AG04450 (cell line): ENCODE measurements around the gene GPC6. TPM values are rescaled to one million over a fixed set of nuclear protein-coding genes. Genes with fewer than 3 reads are reported as not detected.

Experiments used
- CTCF ChIA-PET: fragments of 300-600, 350-600 bp; formaldehyde crosslinking; extraction: SDS; loops from one replicate; lab custom pipeline; 2022; ENCODE audit warnings: antibody characterized with exemption, inconsistent platforms; lab: Charles Lee
- POLR2A ChIA-PET: fragments of 350-600 bp; formaldehyde crosslinking; extraction: SDS; loops from one replicate; lab custom pipeline; 2021; ENCODE audit warnings: antibody characterized with exemption, inconsistent platforms; lab: Yijun Ruan, JAX
- DNase-seq: peaks from one replicate; pipeline ENCODE4 v3.0.0-alpha.2; 2011; ENCODE audit warnings: low read depth, low spot score
- H3K27ac ChIP-seq: one replicate; pipeline ENCODE4 v1.5.1; 2012; ENCODE audit warnings: low read depth, low read length, control low read depth
- H3K27me3 ChIP-seq: one replicate; pipeline ENCODE4 v1.6.0; 2012; ENCODE audit warnings: low read length; ENCODE audit not compliant: control insufficient read depth, insufficient read depth
- H3K4me3 ChIP-seq: 2 replicates; pipeline ENCODE4 v1.5.1; 2011; ENCODE audit warnings: mild to moderate bottlenecking, low read depth, low read length, control low read depth
- H3K9me3 ChIP-seq: 2 replicates; pipeline ENCODE4 v1.5.1; 2012; ENCODE audit warnings: low read length; ENCODE audit not compliant: control insufficient read depth, insufficient read depth
- CTCF ChIP-seq: IDR thresholded peaks from 2 replicates; pipeline ENCODE4 v1.5.1; 2011; ENCODE audit warnings: low read depth, low read length, control low read depth, inconsistent platforms
- polyA plus RNA-seq: library from polyadenylated mRNA; depleted of rRNA; stranded (reverse); fragments of >200 nt; gene quantifications from 2 replicates; pipeline ENCODE4 v1.2.3, GENCODE V29; 2011

The GPC6 gene
- polyA plus RNA-seq, 1 experiment: 40.4 TPM

GRCh38 chr13:93364166-93364565 is 137.6 kb downstream of the GPC6 start:
- Histone ChIP-seq H3K27ac (no peak overlapping the region), H3K9me3 (no peaks in the 10 kb centered on the region), H3K4me3 (no peak overlapping the region), H3K27me3 (no peaks in the 10 kb centered on the region)
- ChIA-PET POLR2A (no interaction called here), CTCF (no interaction called here)
- peak; percentile 27 for DNase-seq
- TF ChIP-seq CTCF: no peak

- no peak for TF ChIP-seq CTCF
- Histone ChIP-seq H3K9me3 (no peaks in the 10 kb centered on the region), H3K27ac (no peak overlapping the region), H3K4me3 (no peak overlapping the region), H3K27me3 (no peaks in the 10 kb centered on the region)
- DNase-seq: no peak
- CTCF ChIA-PET: no interaction called here
- POLR2A ChIA-PET: no interaction called here
These were observed 141.7 kb downstream of the GPC6 start for GRCh38 chr13:93368296-93368695.

GRCh38 chr13:93368718-93369117 is 142.1 kb downstream of the GPC6 start:
- CTCF ChIA-PET: no interaction called here
- H3K4me3 ChIP-seq: no peak overlapping the region
- POLR2A ChIA-PET: no interaction called here
- no peaks in the 10 kb centered on the region for H3K27me3 ChIP-seq
- H3K9me3 ChIP-seq: no peaks in the 10 kb centered on the region
- no peak overlapping the region for H3K27ac ChIP-seq
- no peak for DNase-seq
- TF ChIP-seq CTCF: no peak

GRCh38 chr13:93372856-93373255 is 146.2 kb downstream of the GPC6 start:
- no peak for DNase-seq
- ChIA-PET CTCF (no interaction called here), POLR2A (no interaction called here)
- Histone ChIP-seq H3K27ac (no peak overlapping the region), H3K27me3 (no peaks in the 10 kb centered on the region), H3K9me3 (no peaks in the 10 kb centered on the region), H3K4me3 (no peak overlapping the region)
- no peak for TF ChIP-seq CTCF

- TF ChIP-seq CTCF: no peak
- Histone ChIP-seq H3K27me3 (no peaks in the 10 kb centered on the region), H3K9me3 (no peaks in the 10 kb centered on the region), H3K4me3 (no peak overlapping the region), H3K27ac (no peak overlapping the region)
- ChIA-PET CTCF (no interaction called here), POLR2A (no interaction called here)
- no peak for DNase-seq
These were observed 148.9 kb downstream of the GPC6 start for GRCh38 chr13:93375491-93375890.
